DND-41 (cell line): ENCODE measurements around the gene EGFL8.

ENCODE experiments used
- CTCF ChIP-seq: IDR thresholded peaks from 2 replicates; pipeline ENCODE4 v1.5.1; 2012; ENCODE audit warnings: borderline replicate concordance, low read length, moderate library complexity, mild to moderate bottlenecking; ENCODE audit not compliant: poor library complexity, severe bottlenecking; ENCODE audit errors: extremely low read depth
- EZH2 ChIP-seq: IDR thresholded peaks from 3 replicates; pipeline ENCODE4 v1.6.1; 2012; ENCODE audit warnings: borderline replicate concordance, low read depth, mild to moderate bottlenecking, moderate library complexity, low read length, inconsistent platforms; ENCODE audit not compliant: severe bottlenecking

- no peak for TF ChIP-seq CTCF
- no peak for TF ChIP-seq EZH2
Observed at GRCh38 chr6:32127409-32127716, 37.0 kb upstream of the EGFL8 start.
